ENCODE results near the gene OR4E2.
"Not testable (repeated sequence)": the region's sequence is repeated elsewhere in the genome, so short reads cannot be mapped to it uniquely, and the experiment has no call there.

OR4E2 gene
- 0 reads per million in 4 donors for total RNA-seq

DNA sequence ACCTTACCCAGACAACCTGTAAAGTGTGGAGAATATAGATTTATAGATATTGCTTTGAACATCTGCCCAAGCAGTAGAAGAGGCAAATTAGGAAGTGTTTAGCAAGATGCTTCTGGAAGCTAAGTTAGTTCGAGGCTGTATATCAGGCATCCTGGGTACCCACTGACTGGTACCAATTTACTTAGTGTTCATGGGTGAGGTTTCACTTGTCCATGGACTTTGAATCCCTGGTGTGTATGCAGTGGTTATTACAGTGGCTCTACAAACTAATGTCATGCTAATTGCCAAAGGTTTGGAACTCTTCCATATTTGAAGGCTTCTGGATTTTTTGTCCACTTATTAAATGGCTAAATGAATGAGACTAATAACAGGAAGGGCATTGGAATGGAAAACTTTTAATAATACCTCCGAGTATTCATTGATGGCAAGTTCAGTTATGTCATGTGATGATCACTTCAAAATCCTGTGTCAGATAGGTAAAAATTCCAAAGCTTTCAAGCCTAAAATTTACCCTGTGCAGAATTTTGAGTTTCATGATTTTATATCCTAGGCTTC, at the start of gene OR4E2:
OR4E2 (plus strand) TSS at position 505 of the 555 bp plus-strand sequence. CDS start 11,248 bp downstream, outside the sequence.
- DNase-seq: no peak

GRCh38 chr14:21612324-21612723, 41.3 kb upstream of the OR4E2 start:
- DNase-seq: no peak

GRCh38 chr14:21614240-21614639, 39.4 kb upstream of the OR4E2 start:
- no peak for DNase-seq

DNA sequence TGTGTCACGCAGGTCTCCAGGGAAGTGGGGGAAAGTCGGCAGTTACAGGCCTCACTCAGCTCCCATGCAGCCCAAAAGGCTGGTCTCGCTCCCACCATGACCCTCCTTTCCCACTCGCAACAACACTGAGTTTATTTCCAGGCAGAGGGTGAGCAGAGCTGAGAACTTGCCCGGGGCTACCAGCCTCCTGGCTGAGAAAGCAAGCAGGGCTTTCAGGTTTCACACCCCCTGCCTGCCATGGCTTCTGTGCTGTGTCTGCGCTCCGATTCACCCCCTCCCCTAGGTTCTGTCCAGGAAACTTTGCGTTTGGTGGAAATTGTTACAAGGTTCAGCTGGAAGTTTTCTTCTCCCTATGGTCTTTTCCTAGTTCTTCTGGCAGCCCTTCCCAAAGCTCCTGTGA, 36.0 kb upstream of the OR4E2 start:
- DNase-seq: no peak

GRCh38 chr14:21626491-21627230, 27.0 kb upstream of the OR4E2 start:
- no peak for DNase-seq

DNA sequence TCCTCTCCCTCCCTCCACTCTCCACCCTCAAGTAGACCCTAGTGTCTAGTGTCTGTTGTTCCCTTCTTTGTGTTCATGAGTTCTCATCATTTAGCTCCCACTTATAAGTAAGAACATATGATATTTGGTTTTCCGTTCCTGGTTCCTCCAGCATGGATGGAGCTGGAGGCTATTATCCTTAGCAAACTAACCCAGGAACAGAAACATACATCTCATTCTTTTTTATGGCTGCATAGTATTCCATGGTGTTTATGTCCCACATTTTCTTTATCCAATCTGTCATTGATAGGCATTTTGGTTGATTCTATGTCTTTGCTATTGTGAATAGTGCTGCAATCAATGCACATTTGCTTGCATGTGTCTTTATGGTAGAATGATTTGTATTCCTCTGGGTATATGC, 23.1 kb upstream of the OR4E2 start:
- not testable (repeated sequence) for DNase-seq

GRCh38 chr14:21631084-21631483, 22.6 kb upstream of the OR4E2 start:
- no peak for DNase-seq

DNA sequence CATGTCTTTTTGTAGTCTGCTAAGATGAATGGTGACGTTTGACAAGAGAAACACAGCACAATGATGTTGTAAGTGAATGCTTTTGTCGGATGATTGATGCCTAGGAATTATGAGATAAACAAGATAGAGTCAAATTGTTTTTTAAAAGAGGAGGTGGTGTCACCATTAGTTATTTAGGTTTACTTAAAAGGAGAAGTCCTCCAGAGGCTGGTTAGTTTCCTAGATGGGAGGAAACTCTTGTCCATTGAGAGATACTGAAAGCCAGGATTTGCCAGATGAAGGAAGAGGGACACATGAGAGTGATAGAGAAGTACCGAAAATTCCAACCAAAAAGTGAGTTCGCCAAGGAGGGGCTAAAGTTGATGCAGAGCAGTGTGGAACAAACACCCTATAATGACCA, 18.8 kb upstream of the OR4E2 start, which contains the start of gene OR10G2:
OR10G2 (minus strand) TSS at position 101 of the 400 bp plus-strand sequence; CDS start at position 3, 98 bp downstream.
- DNase-seq: no peak

GRCh38 chr14:21642683-21643082, 11.0 kb upstream of the OR4E2 start:
- DNase-seq: no peak

GRCh38 chr14:21643407-21643806, 10.2 kb upstream of the OR4E2 start:
- DNase-seq: no peak

- DNase-seq: no peak
These were observed 6.3 kb upstream of the OR4E2 start for GRCh38 chr14:21647380-21647779.

DNA sequence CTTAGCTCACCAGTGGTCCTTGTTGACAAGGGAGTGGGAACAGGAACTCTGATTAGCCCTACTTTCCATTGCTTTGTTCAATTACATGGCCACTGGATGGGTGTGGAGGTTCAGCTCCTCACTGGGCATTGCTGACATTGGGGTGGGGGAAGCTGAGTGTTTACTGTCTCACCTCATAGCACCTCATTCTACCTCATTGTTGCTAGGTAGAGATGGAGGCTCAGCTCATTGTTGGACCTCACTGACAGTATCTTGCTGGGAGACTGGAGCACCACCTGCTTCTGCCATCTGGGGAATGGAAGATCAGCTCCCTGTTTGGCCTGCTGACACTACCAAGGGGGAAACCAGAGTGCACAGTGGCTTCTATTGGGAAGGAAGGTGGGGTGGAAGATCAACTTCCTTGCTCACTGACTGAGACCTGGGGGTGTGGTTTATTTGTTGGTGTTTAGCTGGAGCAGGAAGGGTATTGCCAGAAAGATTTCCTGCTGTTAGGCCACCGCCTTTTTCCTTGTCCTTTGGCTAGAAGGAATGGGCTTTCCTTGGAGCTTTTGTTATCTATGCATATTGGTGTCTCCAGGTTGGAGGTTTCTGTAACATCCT, 1.3 kb upstream of the OR4E2 start:
- no peak for DNase-seq

DNA sequence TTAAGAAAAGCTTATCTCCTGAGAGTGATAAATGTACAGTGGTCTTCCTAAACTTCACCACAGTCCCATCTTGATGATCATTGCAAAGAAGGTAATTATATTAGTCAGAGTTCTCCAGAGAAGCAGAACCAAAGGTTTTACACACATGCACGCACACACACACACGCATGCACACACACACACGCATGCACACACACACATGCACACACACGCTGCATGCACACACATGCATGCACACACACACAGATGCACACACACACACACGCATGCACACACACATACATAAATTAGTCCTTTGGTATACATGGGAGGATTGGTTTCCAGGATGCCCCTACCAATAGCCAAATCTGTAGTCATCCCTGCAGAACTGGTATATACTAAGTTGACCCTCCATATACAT, 580 bp downstream of the OR4E2 start:
- DNase-seq: no peak

GRCh38 chr14:21656980-21657379, 3.3 kb downstream of the OR4E2 start:
- DNase-seq: no peak

DNA sequence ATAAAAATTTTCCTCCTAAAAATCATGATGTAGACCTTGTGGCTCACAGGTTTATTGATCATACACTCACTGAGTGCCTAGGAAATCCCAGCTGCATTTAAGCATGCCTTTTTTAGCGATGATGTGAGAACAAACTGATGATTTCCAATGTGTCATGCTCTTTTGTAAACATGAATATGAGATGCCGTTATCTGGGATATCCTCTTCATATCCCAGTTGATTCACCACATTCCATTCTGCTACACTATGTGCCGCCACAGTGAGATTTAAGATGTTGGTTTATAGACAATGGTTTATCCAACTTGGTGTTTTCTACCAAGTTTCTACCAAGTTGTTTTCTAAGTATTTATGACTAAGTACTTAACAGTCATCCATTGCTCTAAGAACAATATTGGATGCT, 14.7 kb downstream of the OR4E2 start:
- DNase-seq: no peak

DNA sequence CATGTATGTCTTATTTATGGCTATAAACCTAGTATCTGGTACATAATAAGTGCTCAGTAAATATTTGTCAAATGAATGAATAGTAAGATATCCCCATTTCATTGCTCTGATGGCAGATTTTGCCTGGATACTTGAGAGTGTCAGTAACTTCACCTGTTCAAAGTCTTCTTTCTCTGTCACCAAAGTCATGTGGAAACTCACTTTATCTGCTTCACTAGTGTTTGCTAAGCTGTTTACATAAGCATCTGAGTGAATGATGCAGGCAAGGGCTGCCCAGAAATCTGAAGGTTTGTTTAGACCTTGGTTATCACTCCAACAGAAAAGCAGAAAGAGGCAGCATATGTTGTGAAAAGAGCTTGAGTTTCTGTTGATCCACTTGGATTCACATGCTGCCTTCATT, 15.6 kb downstream of the OR4E2 start:
- DNase-seq: no peak

DNA sequence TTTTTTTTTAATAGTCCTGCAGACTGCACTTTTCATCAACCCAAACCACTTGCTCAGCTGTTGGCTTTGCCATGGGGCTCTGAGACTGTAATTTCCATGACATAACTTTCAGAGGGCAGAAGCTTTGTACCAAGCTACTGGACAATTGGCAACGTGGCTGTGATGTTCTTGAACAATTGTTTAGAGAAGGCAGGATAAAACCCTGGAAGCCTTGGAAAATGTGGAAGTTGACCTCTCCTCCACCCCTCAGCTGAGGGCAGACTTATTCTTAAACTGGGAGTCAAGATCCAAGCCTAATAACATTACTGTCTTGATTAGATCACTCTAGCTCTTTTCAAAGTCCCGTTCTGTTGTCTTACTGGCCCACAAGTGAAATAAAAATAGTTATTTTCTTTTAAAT, 17.7 kb downstream of the OR4E2 start:
- no peak for DNase-seq

DNA sequence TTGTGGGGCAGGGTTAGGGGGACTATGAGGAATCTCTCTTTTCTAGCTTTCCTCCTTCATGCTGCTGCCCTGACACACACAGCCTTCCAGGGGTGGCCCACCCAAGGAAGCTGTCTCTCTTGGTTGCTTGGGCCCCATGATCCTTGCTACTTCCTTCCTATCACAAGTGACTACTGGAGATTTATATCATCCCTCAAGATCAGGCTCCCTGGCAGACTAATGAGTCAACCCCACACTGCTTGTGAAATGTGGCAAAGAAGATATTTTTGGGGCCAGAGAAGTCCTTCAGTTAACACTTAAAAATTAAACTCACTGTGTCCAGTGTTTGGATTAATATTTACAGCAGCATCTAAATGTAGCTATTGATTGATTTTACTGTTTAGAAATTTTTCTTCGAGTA, 18.5 kb downstream of the OR4E2 start:
- no peak for DNase-seq

DNA sequence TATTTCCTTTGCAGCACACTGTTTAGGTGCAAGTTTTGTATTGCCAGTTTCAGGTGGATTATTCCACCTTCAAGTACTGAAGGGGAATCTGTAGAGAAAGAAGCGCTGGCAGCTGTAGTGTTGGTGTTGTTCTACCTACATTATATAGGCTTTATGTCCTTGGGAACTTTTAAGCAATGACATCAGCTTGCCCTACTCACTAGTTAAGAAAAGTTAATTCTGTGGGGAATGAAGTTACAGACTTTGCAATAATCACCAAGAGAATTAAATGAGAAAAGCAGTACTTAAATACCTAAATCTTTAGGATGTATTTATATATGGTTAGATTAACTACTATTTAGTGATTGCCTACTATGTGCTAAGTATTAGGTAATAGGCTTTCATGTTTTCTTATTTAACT, 20.1 kb downstream of the OR4E2 start, which contains the start of gene OR4E1:
OR4E1 (minus strand) TSS at position 101 of the 400 bp plus-strand sequence. CDS start 2,883 bp downstream, outside the sequence.
- DNase-seq: no peak

- DNase-seq: no peak
These were observed 21.9 kb downstream of the OR4E2 start for GRCh38 chr14:21675566-21675965.

DNA sequence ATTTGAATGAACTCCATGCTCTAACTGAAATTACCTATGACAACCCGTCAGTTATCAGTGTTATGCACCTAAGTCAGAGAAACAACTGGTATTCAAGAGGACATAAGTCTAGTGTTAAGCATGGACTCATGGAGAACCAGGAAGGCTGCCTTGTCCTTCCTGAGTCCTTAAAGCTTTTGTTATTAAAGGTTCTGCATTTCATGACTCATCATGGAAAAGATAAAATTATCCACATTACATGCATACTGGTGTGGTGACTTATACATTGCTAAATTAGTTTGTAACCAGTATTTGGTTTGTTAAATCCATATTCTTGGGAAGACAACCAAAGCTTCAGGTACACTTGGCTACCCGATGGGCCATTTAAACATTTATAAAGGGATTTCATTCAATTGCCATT, 26.4 kb downstream of the OR4E2 start:
- no peak for DNase-seq

DNA sequence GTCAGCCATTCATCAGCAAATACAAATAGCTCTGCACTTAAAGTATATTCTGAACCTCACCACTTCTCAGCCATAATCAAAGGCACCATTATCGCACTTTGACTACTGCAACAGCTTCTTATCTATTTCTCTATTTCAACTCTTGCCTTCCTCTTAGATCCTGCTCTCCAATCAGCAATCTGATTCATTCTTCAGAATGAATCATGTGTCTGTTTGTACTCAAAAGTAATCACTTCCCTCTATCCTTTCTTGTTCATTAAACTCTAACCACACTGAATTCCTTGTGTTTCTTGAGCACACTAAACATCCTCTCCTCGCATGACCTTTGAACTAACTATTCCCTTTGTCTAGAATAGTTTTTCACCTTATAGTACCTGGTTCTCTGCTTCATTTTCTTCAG, 32.8 kb downstream of the OR4E2 start:
- DNase-seq: no peak

DNA sequence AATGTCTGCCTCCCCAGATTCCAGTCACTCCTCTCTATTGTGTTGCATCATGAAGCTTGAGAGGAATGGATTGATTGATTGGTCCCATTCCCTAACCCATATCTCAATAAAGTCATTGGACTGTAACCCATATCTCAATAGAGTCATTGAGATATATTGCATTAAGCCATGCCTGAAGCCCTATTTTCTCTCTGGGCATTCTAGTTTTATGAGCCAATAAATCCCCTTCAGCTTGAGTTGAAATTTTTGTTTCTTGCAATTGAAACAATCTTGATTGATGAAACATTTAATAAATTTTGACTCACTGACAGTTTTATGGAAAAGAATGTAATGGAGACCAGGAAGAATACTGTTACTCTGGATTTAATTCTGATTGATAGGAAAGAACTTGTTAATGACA, 40.8 kb downstream of the OR4E2 start:
- DNase-seq: no peak

- DNase-seq: not testable (repeated sequence)
These were observed 44.0 kb downstream of the OR4E2 start for GRCh38 chr14:21697662-21698061.
